GM10847 (cell line): ENCODE data around the gene IDS.

ENCODE experiments used
- POLR2A ChIP-seq: IDR thresholded peaks from 2 replicates; pipeline ENCODE4 v1.6.1; 2011; ENCODE audit not compliant: insufficient read length; ENCODE audit errors: extremely low read depth

Gene IDS

DNA sequence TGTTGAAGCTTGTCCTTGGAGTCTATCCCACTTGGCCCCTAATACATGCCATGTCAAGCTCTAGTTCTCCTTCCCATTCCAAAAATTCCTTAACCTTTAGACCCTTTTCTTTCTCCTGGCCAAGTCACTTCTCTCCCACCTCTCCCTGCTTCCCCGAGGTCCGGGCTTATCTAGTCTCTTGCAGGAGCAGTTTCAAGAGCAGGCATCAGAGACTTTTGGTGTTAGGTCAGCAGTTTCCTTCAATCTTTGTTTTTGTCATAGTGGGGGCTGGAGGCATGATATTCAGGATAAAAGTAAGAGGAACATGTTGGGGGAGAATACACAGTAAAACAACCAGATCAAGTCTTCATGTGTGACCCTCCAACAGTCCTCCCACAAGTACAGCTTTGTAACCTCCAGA is 11.5 kb upstream of the IDS start:
- no peak for TF ChIP-seq POLR2A

GRCh38 chrX:149515954-149516602 is 11.0 kb upstream of the IDS start:
- TF ChIP-seq POLR2A = no peak

DNA sequence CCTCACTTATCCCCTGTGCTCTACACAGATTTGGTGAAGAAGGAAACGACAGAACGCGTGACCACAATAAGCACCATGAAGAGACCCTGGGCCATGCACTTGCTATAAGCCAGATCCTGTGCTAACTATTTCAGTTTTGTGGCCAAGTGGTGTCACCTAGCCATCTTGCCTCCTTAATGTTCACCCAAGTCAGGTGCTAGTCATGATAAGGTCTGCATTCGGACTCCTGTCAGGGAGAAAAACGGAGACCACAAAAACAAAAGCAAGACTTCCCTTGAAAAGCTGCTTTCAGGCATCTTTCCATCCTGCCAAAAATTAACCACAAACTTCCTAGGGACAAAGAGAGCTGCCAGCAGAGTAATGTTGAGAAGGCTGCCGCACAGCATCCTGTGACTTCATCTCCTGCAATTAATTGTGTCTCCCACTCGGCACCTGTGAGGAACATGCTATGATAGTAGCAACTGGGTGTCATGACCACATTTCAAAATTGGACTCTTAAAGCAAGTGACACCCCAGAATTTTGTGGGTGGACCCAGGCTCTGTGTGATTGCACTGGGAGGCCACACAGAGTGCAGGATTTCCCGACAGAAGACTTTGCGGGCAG is 8.8 kb upstream of the IDS start:
- no peak for TF ChIP-seq POLR2A

GRCh38 chrX:149512225-149512885 is 7.2 kb upstream of the IDS start:
- no peak for TF ChIP-seq POLR2A

GRCh38 chrX:149511081-149511480 is 6.0 kb upstream of the IDS start:
- no peak for TF ChIP-seq POLR2A

DNA sequence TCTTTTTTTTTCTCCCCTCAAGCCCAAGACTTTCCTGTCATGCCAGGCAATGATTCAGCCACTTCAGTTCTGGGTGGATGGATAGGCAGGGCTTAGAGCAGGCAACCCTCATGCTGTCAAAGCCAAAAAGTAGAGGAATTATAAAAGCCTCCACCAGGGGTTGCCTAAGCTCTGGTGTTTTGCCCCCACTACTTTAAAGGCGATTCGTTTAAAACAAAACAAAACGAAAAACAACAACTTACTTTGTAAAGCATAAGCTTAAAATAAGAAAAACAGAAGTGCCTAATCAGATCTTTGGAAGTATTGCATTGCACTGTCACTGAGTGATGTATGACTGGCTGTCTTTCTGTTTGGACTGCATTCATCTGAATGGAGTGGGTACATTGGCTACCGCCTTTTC is 5.3 kb upstream of the IDS start:
- TF ChIP-seq POLR2A = no peak

DNA sequence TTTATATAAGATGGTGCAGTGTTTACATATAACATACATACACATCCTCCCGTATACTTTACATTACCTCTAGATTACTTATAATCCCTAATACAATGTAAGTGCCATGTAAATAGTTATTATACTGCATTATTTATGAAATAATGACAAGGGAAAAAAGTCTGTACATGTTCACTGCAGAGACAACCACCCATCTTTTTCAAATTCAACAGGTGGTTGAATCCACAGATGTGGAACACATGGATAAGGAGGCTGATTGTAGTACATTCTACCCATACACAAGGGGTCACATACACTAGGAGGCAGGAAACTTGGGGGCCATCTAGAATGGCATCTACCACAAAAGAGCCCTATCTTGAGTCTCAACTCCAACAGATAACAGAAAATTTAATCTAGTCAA is 3.4 kb upstream of the IDS start:
- no peak for TF ChIP-seq POLR2A

DNA sequence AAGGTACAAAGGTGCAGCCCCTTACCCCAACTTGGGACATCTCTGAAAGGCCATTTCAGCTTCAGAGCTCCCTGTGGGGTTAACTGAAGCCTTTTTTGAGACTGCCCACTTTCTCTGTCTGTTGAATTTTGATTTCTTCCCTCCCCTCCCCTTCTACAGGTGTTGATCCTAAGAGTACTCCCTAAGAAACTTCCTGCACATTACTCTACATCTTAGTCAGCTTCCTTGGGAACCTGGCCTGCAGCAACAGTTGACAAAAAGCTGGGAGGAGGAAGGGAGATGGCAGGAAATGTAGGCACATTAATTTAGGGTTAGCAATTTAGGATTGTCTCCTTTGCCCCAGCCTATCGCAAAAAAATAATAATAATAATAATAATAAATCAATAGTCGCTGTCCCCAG is 1.2 kb upstream of the IDS start:
- TF ChIP-seq POLR2A = no peak

- TF ChIP-seq POLR2A = no peak
Observed at GRCh38 chrX:149505671-149506070, 565 bp upstream of the IDS start.

DNA sequence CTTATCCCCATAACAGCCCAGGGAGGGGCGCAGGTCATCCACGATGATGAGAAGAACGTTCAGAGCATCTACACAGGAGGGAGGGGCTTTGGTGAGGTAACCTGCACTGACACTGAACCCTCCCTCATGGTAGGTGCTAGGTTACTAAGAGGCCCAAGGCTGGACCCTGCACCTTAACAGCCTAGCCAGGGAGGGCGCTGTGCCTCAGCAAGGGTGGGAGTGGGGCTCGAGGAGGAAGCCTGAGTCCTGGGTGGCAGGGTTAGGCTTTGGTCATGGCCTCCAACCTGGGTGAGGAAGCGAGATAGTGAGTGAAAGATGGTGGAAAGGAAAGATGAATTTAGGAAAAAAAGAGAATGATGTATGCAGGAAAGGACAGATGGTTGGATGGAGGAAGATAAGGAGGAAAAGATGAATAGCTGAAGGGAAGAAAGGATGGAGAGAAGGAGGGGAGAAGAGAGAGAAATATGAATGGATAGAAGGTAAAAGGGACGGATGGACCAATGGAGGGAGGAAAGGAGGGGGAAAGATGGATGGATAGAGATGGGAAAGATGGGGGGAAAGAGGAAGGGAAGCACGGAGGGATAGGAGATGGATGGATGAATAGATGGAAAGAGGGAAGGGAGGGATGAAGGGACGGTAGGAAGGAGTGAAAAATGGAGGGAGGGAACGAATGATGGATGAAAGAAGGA is 736 bp downstream of the IDS start:
- no peak for TF ChIP-seq POLR2A

- no peak for TF ChIP-seq POLR2A
Observed at GRCh38 chrX:149499766-149500165, 5.3 kb downstream of the IDS start.

DNA sequence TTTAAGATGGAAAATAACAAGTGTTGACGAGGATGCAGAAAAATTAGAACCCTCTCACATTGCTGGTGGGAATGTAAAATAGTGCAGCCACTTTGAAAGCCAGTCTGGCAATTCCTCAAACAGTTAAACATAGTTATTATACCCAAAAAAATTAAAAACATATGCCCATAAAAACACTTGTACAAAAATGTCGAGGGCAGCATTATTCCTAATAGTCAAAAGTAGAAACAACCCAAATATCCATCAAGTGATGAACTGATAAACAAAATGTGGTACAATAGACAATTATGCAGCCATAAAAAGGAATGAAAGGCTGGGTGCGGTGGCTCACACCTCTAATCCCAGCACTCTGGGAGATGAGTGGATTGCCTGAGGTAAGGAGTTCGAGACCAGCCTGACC is 6.3 kb downstream of the IDS start:
- TF ChIP-seq POLR2A = no peak

DNA sequence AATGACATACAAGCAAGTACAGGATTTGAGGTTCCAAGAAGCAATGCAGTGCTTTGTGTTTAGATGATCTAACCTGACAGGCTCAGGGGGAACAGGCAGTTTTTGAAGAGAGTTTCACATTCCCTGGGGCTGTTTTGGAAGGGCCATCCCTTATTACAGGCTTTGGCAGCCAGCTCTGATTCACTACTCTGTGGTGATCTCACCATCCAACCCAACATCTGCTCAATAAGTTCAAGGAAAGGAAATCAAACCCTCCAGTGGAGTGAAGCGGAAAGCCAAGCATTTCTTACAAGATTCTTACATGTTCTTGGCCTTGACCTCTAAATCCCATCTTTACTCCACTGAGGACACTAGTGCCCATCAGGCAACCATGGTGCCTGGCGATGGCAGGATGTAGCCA is 7.5 kb downstream of the IDS start:
- no peak for TF ChIP-seq POLR2A

GRCh38 chrX:149497054-149497453 is 8.1 kb downstream of the IDS start:
- no peak for TF ChIP-seq POLR2A

DNA sequence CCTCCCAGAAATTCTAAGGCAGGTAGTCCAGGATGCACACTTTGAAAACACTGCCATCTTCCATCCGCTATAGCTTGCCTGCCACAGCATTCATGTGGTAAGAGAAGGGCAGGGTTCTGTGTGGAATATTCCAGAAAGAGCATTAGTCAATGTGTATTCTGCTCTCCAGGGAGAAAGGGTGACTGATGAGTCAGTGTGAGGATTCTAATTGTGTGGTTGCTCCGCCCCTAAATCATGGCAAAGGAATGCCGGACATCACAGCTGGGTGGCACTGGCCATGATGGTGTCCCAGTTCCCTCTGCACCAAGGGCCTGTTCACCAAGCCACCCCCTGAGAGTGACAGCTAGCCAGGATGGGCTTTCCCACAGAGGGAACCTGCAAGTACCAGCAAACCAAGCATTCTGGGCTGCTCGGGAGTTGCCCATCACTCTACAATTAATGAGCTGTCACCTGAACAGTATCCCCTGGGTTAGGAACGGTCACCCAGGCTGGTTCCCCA is 9.5 kb downstream of the IDS start:
- no peak for TF ChIP-seq POLR2A
